HEK293 (cell line): Measurements from ENCODE around the gene TBC1D8.

Experiments used
- ZNF239 ChIP-seq: fragments of 450-650 bp; formaldehyde crosslinking; IDR thresholded peaks from 2 replicates; pipeline ENCODE4 v1.5.1; 2016; ENCODE audit warnings: missing biosample characterization, missing genetic modification characterization
- ZNF274 ChIP-seq, 2 experiments: fragments of 200-500 bp in 1 of 2; fragments of 450-650 bp in 1 of 2; sonication (Bioruptor generic) in 1 of 2; formaldehyde crosslinking in 1 of 2; IDR thresholded peaks; 2 replicates each; pipeline versions ENCODE4 v1.5.1 to v1.6.1; 2014 to 2016; ENCODE audit warnings: borderline replicate concordance in 1 of 2, inconsistent platforms in 1 of 2, low read length in 1 of 2, missing biosample characterization in 1 of 2, missing genetic modification characterization in 1 of 2

GRCh38 chr2:101047075-101047766 lies 104.0 kb downstream of the TBC1D8 start:
- TF ChIP-seq ZNF274 (IDR thresholded peaks at IDR 0.05; ENCODE audit: low read length), result no peak
- no peak for TF ChIP-seq ZNF274 (tag by site-specific recombination; IDR thresholded peaks at IDR 0.05; ENCODE audit: borderline replicate concordance)
- no peak for TF ChIP-seq ZNF239
